Trophoblast cell (in vitro differentiated cells and primary cell): ENCODE results near the gene CCDC70.
A peak's percentile ranks its signal among the peaks of the same experiment; 100 is the strongest.
"Not testable (repeated sequence)": the region's sequence is repeated elsewhere in the genome, so short reads cannot be mapped to it uniquely, and the experiment has no call there.

Source experiments
- DNase-seq, 2 donors: peaks; one replicate each; pipeline ENCODE4 v3.0.0-alpha.2; 2016
- H2AFZ ChIP-seq: 2 replicates; pipeline ENCODE4 v1.6.1; 2013; ENCODE audit warnings: low read length, moderate library complexity, mild to moderate bottlenecking; ENCODE audit not compliant: insufficient read depth, poor library complexity
- H2AK5ac ChIP-seq: 2 replicates; pipeline ENCODE4 v1.6.1; 2013; ENCODE audit warnings: mild to moderate bottlenecking, low read length
- H2BK120ac ChIP-seq: 2 replicates; pipeline ENCODE4 v1.6.1; 2013; ENCODE audit warnings: low read length, mild to moderate bottlenecking, moderate library complexity; ENCODE audit not compliant: insufficient read depth, poor library complexity
- H2BK12ac ChIP-seq: 2 replicates; pipeline ENCODE4 v1.6.1; 2013; ENCODE audit warnings: mild to moderate bottlenecking, low read length, moderate library complexity
- H2BK5ac ChIP-seq: 2 replicates; pipeline ENCODE4 v1.6.1; 2013; ENCODE audit warnings: low read length, low read depth, moderate library complexity, mild to moderate bottlenecking; ENCODE audit not compliant: poor library complexity
- H3K14ac ChIP-seq: 2 replicates; pipeline ENCODE4 v1.6.1; 2013; ENCODE audit warnings: mild to moderate bottlenecking, low read length
- H3K18ac ChIP-seq: 2 replicates; pipeline ENCODE4 v1.6.1; 2013; ENCODE audit warnings: mild to moderate bottlenecking, low read length
- H3K23ac ChIP-seq: 2 replicates; pipeline ENCODE4 v1.6.1; 2013; ENCODE audit warnings: low read length
- H3K27ac ChIP-seq: 2 replicates; pipeline ENCODE4 v1.5.1; 2013; ENCODE audit warnings: low read depth, mild to moderate bottlenecking, inconsistent platforms, low read length, moderate library complexity
- H3K27me3 ChIP-seq: 2 replicates; pipeline ENCODE4 v1.6.1; 2013; ENCODE audit warnings: inconsistent platforms, mild to moderate bottlenecking, low read length, moderate library complexity; ENCODE audit not compliant: insufficient read depth
- H3K36me3 ChIP-seq, 2 experiments: 1 replicate in 1 of 2; 2 replicates in 1 of 2; pipeline ENCODE4 v1.6.1; 2013; ENCODE audit warnings: low read length in 2 of 2, mild to moderate bottlenecking in 2 of 2, moderate library complexity in 1 of 2; ENCODE audit not compliant: insufficient read depth in 2 of 2, control insufficient read depth in 1 of 2
- H3K4ac ChIP-seq: 2 replicates; pipeline ENCODE4 v1.6.1; 2013; ENCODE audit warnings: low read depth, mild to moderate bottlenecking, low read length, moderate library complexity
- H3K4me1 ChIP-seq, 2 experiments: 1 replicate in 1 of 2; 2 replicates in 1 of 2; pipeline ENCODE4 v1.6.1; 2013; ENCODE audit warnings: low read length in 2 of 2, mild to moderate bottlenecking in 2 of 2, moderate library complexity in 1 of 2; ENCODE audit not compliant: insufficient read depth in 2 of 2, control insufficient read depth in 1 of 2
- H3K4me2 ChIP-seq: 2 replicates; pipeline ENCODE4 v1.6.1; 2013; ENCODE audit warnings: inconsistent platforms, mild to moderate bottlenecking, low read length, moderate library complexity
- H3K4me3 ChIP-seq: 2 replicates; pipeline ENCODE4 v1.5.1; 2013; ENCODE audit warnings: mild to moderate bottlenecking, low read depth, low read length, inconsistent platforms
- H3K79me1 ChIP-seq: one replicate; pipeline ENCODE4 v1.6.1; 2013; ENCODE audit warnings: low read length
- H3K79me2 ChIP-seq: 2 replicates; pipeline ENCODE4 v1.6.1; 2013; ENCODE audit warnings: low read length, mild to moderate bottlenecking; ENCODE audit not compliant: control insufficient read depth, insufficient read depth, poor library complexity
- H3K9ac ChIP-seq: 2 replicates; pipeline ENCODE4 v1.6.1; 2013; ENCODE audit warnings: mild to moderate bottlenecking, low read length
- H3K9me3 ChIP-seq: 2 replicates; pipeline ENCODE4 v1.6.1; 2013; ENCODE audit warnings: low read depth, mild to moderate bottlenecking, control low read depth, inconsistent platforms, low read length; ENCODE audit not compliant: insufficient read depth
- H4K12ac ChIP-seq: 2 replicates; pipeline ENCODE4 v1.6.1; 2013; ENCODE audit warnings: low read depth, mild to moderate bottlenecking, low read length, moderate library complexity
- H4K8ac ChIP-seq: 2 replicates; pipeline ENCODE4 v1.6.1; 2013; ENCODE audit warnings: low read depth, mild to moderate bottlenecking, low read length, moderate library complexity
- H4K91ac ChIP-seq: one replicate; pipeline ENCODE4 v1.6.1; 2013; ENCODE audit warnings: low read depth, mild to moderate bottlenecking, low read length, moderate library complexity
- WGBS: extraction: QIAGEN DNeasy Blood & Tissue Kit; methylation state at CpG from one replicate; pipeline ENCODE4 v1.1.7; 2013; ENCODE audit warnings: missing lambda C conversion rate; ENCODE audit not compliant: insufficient read length, insufficient coverage; ENCODE audit errors: extremely low coverage; 5-methylcytosine and 5-hydroxymethylcytosine counted together

The CCDC70 gene

GRCh38 chr13:51907040-51907732 lies 45.4 kb downstream of the CCDC70 start:
- no peak for DNase-seq
- no peak overlapping the region for H3K27ac ChIP-seq

GRCh38 chr13:51909265-51909664 lies 47.5 kb downstream of the CCDC70 start:
- WGBS: no CpG with 5 or more reads among the region's 5 CpGs
- H3K36me3 ChIP-seq, H3K18ac ChIP-seq, H4K91ac ChIP-seq, H4K12ac ChIP-seq, H3K9ac ChIP-seq, H3K4me2 ChIP-seq, H3K9me3 ChIP-seq, H2BK120ac ChIP-seq, H3K79me1 ChIP-seq, H3K14ac ChIP-seq, H2AFZ ChIP-seq, H2AK5ac ChIP-seq, DNase-seq, H3K4ac ChIP-seq, H3K27me3 ChIP-seq, H4K8ac ChIP-seq, H3K27ac ChIP-seq, H3K79me2 ChIP-seq, H3K4me3 ChIP-seq, H2BK12ac ChIP-seq, H2BK5ac ChIP-seq, H3K23ac ChIP-seq, H3K4me1 ChIP-seq: not testable (repeated sequence)

More at GRCh38 chr13:51907040-51907732, 45.4 kb downstream of the CCDC70 start:
- Histone ChIP-seq H3K79me2 (no peaks in the 10 kb centered on the region), H4K91ac (no peak overlapping the region), H2AK5ac (no peak overlapping the region), H3K27me3 (no peaks in the 10 kb centered on the region), H3K14ac (no peak overlapping the region), H3K9ac (no peak overlapping the region), H3K18ac (no peak overlapping the region), H3K4me2 (no peak overlapping the region), H3K79me1 (no peaks in the 10 kb centered on the region), H2BK5ac (no peak overlapping the region), H2AFZ (no peak overlapping the region), H4K12ac (no peak overlapping the region), H3K4me1 (no peaks in the 10 kb centered on the region), H4K8ac (no peak overlapping the region), H3K4me3 (no peak overlapping the region), H2BK120ac (no peak overlapping the region), H3K4ac (no peak overlapping the region), H3K9me3 (no peaks in the 10 kb centered on the region), H2BK12ac (no peak overlapping the region), H3K36me3 (no peaks in the 10 kb centered on the region), H3K23ac (no peak overlapping the region)
- WGBS: no CpG with 5 or more reads among the region's 8 CpGs

- Histone ChIP-seq H3K36me3 (no peaks in the 10 kb centered on the region), H3K18ac (no peak overlapping the region), H2AK5ac (no peak overlapping the region), H4K91ac (no peak overlapping the region), H3K23ac (no peak overlapping the region), H3K9ac (no peak overlapping the region), H3K79me2 (no peaks in the 10 kb centered on the region), H2AFZ (no peak overlapping the region), H3K27me3 (no peaks in the 10 kb centered on the region), H3K79me1 (no peaks in the 10 kb centered on the region), H3K9me3 (no peaks in the 10 kb centered on the region), H3K4me2 (no peak overlapping the region), H4K12ac (no peak overlapping the region), H3K4ac (no peak overlapping the region), H3K4me3 (no peak overlapping the region), H2BK5ac (no peak overlapping the region), H2BK120ac (no peak overlapping the region), H2BK12ac (no peak overlapping the region), H3K27ac (no peak overlapping the region), H4K8ac (no peak overlapping the region), H3K14ac (no peak overlapping the region), H3K4me1 (no peaks in the 10 kb centered on the region)
- DNase-seq: no peak
- no CpG with 5 or more reads among the region's 12 CpGs for WGBS
These were observed 48.7 kb downstream of the CCDC70 start for GRCh38 chr13:51910508-51910907.

- Histone ChIP-seq H3K27ac (no peak overlapping the region), H3K9ac (no peak overlapping the region), H2AK5ac (no peak overlapping the region), H3K27me3 (no peaks in the 10 kb centered on the region), H3K4ac (no peak overlapping the region), H4K91ac (no peak overlapping the region), H2BK12ac (no peak overlapping the region), H4K12ac (no peak overlapping the region), H3K4me2 (no peak overlapping the region), H3K36me3 (no peaks in the 10 kb centered on the region), H3K79me1 (no peaks in the 10 kb centered on the region), H3K23ac (no peak overlapping the region), H3K4me3 (no peak overlapping the region), H3K4me1 (no peaks in the 10 kb centered on the region), H3K79me2 (no peaks in the 10 kb centered on the region), H2BK5ac (no peak overlapping the region), H4K8ac (no peak overlapping the region), H2BK120ac (no peak overlapping the region), H3K14ac (no peak overlapping the region), H2AFZ (no peak overlapping the region), H3K9me3 (no peaks in the 10 kb centered on the region), H3K18ac (no peak overlapping the region)
- peak; percentile 49 to 56 for DNase-seq
- no CpG with 5 or more reads among the region's 10 CpGs for WGBS
These were observed 50.3 kb downstream of the CCDC70 start for GRCh38 chr13:51912091-51912490.
